SW480 (cell line): ENCODE measurements around the gene SRPRB.

Source experiments
- DNase-seq: peaks from one replicate; pipeline ENCODE4 v3.0.0-alpha.2; 2016; ENCODE audit warnings: low spot score

Gene SRPRB

DNA sequence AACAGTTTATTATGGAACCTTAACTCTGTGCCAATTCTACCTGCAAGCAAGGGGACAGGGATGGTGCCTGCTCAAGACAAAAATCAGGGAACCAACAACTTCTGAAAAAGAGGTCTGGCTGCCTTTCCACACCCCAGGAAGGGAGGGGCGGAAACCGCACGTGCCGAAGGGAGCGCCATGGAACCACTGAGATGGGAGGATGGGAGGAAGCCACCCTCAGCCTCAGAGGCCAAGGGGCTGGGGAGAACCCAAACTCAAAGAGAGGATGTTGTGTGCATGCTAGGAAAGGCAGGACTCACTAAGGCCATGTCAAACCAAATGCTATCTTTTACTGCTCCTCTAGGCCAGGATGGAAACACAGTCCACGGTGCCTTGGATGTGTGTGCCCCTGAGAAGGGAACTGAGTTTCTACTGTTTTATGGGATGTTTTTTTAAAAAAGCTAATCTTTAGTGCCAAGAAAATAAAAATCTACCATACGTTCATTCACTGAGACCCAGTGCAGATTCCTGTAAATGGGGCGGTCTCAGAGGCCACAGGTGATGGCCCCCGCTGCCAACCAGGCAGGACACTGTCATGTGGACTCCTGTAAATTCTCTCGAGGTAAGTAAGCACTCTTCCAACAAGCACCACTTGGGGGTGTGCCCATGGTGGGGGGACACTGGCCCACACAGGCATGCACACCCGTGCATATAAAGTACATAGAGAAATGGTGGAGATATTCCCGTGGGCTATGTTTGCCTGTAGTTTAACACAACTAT, 20.5 kb downstream of the SRPRB start:
- DNase-seq: no peak

DNA sequence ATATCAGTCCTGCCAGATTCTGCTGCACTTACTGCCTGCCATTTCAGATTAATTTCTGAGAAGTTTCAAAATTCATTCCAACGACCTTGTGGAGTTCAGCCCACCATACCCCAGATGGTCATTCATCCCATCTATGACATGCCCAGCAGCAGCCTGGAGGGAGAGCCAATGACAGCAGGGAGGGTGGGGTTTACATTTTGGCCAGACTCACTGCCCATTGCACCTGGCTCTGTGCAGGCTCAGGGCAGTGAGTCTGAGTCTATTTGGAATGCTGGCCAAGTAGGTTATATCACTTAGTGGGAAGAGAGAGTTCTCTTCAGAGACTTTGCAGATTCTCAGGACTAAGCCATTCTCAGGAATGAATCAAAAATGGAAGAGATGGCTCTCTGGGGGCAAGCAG, 21.5 kb downstream of the SRPRB start:
- DNase-seq: no peak

DNA sequence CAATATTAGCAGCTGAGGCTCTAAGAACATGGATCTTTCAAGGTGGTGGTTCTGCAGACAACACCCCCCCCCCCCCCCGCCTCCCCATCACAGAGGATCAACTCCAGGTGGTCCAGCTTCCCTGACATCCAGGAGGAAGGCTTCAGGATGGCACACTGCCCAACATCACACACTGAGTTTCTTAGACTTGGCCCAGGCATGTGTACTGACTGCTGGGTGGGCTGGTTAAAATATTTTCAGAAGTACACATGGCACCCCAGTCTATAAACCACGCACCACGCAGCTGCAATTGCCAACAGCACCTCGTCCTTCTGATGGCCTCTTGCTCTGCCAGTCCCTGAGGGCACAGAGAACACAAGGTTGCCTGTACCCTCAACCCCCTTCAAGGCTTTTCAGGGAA, 22.1 kb downstream of the SRPRB start:
- no peak for DNase-seq

DNA sequence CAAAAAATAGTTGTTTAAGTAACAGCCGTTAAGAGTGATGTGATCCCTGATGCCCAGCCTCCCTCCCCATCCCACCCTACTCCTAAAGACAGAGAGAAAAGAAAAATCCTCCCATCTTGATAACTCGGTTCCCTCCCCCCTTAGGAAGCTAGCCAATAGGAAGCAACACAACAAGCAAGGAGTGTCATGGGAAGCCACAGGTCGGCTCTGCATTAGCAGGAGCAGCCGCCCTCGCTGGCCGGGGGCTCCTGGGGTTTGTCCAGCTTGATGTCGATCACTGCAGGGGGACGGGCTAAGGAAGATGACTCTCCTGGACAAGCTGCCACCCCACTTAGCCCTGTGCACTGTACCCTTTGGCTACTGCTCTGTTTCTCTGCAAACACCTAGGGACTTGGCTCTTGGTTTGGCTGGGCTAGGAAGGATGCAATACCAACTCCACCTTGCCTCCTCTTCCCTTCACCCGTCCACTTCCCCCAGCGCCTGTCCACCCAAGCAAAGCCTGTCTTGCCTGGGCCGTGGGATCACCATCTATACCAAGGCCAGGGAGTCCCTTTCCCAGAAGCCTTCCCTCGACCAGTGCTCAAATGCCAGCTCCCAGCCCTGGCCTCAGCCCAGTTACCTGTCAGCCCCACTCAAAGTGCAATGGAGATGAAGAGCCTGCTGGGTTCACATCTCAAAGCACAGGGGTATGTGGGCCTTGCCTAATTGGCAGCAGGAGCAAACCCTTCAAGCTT, 23.1 kb downstream of the SRPRB start:
- no peak for DNase-seq

DNA sequence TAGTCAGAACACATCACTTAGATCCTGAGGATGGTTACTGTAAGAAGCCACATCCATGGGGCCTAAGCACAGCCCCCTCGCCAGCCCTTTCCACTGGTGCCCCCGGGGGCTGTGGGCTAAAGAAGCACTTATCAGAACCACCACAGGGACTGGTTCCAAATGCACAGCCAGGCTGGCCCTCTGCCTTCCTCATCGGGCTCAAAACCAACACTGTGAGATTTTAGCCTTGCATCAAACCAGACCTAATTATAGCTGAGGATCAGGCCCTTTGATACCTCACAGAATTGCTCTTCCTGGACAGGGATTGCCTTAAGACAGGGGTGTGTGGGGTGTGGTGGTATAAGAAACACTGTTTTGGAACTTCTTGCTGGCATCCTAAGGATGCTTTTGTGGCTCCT, 23.7 kb downstream of the SRPRB start:
- no peak for DNase-seq

DNA sequence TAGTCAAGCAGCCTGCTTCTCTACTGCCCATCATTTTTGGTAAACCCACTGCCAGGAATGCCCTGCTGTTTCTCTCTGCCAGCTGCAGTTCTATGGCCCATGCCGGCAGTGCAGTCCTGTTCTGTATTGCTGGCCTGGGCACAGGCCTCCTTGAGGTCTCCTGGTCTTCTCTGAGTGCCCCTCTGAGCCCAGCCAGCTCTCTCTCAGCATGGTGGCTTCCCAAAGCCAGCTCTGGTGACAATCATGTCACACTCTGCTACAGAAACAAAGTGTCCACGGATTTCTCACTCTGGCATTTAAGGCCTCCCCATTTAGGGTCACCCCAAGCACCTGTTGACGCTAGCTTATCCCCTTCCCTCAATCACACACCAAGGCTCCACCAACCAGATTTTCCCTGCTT, 24.5 kb downstream of the SRPRB start:
- DNase-seq: no peak

DNA sequence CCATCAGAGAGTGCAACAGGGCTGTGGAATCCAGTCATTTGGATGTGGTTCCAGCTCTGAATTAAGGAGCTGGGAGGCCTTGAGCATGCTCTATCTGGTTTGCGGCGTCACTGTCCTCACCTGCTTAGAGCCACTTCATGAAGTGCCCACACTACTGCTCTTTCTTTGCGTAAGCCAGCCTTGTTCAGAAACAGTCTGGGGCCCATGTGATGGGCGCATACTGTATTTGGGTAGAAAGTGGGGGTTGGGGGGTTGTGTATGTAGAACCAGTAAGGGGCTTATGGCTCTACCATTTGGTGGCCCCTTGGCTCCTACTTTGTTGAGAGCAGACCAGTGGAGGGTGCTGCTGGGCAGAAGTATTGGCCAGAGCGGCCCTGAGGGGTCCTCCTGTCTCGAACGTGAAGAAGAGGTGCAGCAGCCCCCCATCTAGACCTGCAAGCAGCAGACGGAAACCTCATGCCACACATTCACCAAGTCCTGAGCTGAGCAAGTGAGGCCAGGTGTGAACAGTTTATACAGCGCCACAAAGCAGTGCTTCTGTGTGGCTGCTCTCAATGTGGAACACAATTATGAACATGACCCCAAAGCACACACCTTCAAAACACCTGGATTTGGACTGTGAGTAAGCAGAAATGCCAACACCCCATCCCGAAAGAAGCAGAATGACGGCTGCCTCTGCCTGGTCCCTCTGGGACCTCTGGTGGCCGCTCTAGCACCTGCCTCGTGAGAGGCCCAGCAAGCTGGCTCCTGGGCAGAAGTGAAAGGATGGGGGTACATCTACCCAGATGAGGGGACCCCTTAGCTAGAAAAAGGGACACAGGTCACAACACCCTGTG, 26.6 kb downstream of the SRPRB start:
- peak; percentile 10 for DNase-seq

DNA sequence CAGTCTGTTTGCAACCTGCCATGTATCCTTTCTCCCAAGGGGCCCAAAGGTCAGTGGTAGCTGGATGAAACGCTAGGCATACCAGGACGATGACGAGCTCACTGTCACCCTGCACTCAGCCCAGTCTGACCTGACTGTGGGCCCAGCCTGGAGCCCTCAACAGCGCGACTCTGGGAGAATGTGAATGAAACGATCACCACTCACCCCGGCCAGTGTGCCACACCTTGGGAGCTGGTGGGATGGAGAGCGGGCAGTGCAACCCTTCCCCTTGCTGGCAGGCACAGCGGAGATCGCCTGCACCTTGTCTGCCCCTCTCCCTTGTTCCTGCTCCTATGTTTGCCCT, 27.2 kb downstream of the SRPRB start:
- DNase-seq: no peak

DNA sequence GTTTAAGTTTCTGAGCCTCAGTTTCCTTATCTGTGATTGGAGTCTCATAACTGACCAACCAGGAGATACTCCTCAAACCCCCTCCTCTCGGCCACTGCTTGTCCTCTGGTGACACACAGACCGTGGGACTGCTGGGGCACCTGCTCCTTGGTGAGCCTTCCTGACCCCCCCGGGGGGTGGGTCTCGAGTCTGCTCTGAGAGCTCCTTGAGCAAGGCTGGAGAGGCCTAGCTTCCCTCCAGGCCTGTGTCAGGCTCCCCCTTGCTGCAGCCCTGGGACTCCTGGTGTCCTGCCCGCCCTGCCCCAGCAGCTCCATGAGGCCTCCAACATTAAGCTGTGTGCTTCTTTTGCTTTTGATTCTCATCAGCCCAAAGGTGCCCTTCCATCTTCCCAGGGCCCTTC, 27.7 kb downstream of the SRPRB start:
- DNase-seq: no peak

DNA sequence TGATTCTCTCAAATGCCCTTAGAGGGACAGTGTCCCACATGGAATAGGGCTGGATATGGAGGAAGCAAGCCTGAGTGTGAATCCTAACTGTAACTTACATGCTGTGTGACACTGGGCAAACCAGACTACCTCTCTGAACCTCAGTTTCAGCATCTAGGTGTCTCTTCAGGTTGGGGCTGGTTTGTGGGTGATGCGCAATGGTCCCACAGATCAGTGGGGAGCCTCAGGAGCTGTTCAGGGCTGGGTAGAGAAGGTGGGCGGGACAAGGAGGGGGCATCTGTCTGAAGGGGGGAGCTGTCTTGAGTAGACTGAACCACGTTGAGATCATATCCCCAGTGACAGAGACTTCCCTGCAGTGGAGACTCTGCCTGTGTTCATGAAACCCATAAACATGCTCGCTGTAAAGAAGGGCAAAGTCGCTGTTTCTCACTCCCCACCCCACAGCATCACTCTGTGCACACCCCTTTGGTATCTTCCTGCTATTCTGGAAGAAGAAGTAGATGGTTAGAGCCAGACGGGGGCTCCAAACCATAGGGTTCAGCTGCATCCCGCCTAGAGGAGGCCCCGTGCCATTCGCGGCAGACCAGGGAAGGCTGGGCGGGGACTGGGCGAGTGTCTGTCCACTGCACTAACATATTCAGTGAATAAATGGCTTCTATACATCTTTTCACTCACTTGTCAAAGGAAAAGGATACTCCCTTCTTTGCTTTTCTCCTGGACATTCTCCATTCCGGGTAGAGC, 28.4 kb downstream of the SRPRB start:
- no peak for DNase-seq

DNA sequence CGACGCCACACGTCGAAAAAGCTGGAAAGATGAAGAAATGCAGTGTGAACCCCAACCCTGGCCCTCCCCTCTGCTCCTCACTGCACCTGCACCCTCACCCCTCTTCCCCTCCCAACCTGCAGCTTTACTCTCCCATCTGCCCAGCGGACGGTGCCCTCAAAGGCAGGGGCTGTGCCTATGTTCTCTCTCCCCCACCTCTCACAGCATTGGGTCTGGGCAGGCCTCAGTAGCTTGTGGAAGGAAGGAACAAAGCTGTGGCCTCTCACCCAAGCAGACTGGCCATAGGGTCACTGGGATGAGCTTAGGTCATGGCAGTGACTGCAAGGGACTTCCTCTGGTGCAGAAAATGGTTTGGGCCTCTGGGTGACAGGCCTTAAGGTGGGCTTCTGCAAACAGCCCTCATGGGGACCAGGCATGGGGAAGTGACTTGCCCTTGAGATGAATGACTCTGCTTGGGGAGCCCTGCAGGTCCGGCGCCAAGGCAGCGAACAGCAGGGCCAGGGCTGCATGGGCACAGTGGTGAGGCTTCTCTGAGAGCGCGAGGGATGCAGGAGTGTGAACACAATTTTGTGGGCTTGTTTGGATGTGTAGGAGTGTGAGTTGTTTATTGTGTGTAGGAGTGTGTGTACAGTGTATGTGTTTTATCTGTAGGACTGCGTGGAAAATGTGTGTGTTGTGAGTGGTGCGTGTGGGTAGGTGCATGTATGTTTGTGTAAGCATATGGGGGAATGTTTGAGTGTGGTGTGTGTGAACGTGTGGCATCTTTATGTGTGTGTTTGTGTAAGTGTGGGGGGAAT, 29.2 kb downstream of the SRPRB start:
- no peak for DNase-seq

DNA sequence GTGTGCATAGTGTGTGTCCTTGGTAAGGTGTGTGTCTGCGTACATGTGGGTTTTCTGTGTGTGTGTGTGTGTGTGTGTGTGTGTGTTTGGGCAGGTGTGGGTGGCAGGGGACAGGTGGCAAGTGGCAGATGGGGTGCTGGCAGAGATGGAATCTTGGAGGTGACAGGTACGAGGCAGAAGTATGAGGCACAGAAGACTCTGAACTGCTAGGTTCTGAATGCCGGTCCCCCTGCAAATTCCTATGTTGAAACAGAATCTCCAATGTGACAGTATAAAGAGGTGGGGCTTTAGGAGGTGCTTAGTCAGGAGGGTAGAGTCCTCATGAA, 29.8 kb downstream of the SRPRB start:
- no peak for DNase-seq

DNA sequence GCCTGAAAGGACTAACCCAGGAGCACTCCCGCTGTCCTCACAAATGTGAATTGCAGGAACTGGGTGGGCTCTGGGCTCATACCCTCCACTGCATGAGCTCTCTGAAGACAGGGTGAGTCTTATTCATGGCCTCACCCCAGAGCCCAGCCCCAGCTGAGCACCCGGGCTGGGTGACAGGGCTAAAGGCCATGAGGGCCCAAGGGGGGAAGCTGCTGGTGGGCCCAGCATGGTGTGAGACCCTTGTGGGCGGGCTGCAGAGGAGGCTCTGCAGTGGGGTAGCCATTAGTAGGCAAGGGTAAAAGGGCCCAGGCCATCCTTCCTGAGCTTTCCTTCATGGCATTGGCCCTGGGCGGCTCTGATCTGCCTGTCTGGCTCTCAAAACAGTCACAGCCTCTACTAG, 30.3 kb downstream of the SRPRB start:
- DNase-seq: no peak

DNA sequence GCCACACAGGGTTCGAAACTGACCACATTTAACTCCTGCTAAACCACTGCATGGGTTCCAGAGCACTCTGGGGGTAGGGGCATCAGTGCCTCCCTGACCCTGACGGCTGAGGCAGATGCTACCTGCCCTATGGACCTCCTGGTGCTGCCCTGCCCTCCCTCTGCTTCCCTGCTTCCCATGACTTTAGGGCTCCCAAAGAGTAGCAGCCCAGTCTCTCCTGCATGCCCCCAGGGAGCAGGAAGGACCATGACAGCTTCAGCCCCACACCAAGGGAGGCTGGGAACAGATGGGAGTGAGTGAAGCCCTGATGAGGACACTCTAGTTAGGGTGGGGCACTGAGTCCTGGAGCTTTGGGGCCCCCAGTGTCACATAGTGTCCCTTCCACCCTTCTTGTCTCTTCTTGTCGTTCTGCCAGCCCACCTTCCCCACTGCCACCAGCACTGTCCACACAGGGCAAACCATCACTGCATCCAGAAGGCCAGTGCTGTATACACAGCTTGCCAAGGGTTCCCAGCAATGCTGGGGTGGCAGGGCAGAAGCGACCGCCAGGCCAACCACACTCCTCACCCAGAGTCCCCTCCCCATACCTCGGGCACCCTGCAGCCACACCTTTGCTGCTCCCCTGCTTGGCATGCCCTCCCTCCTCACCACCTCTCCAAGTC, 31.0 kb downstream of the SRPRB start:
- DNase-seq: no peak

DNA sequence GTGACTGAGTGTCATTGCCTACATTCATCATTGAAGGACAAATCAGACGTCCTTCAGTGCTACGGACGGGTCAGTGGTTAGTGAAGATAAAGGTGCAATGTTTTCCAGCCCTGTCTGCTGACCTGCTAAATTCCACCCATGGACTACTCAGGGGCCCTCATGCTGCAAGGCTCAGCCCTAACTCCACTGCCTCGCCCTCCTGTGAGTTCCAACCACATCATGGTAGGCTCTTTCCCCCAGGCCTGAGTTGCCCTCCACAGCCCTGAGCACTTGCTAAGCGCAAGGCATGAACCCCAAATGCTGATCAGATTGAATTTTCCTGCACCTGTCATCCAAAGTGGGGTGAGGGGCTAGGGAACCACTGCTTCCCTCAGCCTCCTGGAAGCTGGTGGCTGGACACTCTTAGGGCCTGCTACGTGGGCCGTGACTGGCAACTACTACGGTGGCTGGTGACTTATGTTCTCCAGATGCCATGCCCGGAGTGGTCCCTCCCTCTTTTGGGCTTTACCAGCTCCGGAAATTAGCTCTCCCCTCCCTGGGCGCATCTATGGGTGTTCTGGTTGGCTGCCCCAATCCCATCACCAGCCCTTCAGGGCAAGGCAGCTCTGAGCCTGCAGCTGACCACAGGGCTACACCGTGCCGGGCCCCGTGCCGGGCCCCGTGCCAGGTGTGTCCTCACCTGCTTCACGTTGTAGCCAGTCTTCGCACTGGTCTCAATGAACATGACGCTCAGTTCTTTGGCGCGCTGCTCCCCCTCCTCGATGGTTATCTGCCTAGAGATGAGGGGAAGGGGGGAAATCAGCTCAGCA, 32.1 kb downstream of the SRPRB start:
- no peak for DNase-seq

DNA sequence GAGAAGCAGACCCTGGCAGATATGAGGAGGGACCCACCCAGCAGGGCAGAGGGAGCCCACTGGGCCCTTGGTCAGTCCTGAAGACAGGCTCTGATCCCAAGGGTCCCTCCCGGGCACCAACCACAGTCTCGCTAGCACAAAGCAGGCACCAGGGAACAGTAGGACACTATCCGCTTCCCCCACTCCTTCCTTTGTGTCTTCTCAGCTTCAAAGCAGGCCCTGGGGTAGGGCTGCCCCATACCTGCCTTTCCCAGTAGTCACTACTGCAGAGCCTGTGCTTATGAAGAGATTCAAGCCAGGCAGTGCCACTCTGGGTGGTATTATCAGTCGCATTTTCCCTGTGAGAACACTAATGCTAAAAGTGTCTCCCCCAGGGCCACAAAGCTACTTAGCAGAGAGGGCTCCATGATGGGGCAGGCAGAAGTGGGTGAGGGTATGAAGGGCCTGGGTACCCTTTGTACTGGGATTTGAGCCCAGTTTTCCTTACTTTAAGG, 32.7 kb downstream of the SRPRB start:
- DNase-seq: no peak

DNA sequence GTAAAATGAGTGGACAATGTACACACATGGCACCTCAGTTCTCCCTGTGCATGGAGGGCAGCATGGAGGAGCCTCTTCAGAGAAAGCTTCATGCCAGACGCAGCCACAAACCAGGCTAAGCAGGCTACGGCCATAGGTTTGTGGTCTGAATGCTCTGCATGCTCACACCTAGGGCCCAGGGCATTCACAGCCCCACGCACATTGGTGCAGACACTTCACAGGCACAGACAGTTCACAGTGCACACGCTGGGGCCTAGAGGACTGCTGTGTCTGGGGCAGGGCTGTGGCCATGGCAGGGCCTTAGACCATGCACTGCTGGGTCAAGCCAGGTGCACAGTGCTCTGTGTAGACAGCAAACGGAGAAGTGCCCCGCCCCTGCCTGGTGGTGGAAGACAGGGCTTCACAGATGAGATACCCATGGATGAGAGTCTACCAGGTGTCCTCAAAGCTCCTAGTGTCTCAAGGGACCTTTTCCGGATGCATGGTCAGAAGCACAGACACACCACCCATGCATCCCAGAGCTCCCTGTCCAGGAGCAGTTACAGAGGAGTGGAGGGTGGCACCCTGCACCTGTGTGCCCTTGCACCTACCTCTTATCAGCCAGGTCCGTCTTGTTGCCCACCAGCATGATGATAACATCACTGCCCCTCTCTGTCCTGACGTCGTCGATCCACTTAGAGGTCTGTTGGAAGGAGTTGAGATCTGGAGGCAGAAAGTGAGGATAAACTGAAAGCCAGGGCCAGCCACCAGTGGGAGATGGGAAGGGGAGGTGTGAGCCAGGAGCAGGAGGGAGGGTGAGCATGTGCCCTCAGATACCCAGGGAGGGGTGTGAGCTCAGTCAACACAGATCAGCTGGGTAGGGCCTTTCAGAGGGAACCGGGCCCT, 33.5 kb downstream of the SRPRB start:
- no peak for DNase-seq

DNA sequence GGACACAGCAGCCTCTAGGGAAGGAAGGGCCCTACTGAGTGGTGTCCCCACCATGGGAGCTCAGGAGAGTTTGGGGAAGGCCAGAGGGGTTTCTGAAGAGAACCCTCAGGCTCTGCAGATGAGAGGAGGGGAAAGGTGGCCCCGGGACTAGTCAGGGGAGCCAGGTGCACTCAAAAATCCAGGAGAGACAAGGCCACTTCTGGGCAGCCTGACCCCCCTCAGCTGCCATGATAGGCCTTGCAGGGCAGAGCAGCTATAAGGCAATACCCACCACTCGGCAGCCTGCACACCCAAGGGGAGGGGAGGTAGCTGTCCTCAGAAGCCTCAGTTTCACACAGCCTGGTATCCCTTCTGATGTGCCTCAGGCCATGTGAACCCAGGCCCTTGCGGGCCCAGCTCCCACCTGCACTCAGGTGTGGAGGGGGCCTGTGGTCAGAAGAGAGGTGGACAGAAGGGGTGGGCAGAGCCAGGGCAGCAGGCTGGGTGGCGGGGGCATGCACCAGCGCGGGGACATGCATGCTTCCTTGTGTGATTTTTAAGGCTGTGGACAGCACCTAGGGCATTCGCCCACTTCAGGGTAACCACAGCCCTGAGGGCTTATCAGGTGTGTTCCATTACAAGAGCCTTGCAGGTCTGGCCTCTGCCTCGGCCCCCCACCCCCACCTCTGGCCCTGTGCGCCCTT, 34.6 kb downstream of the SRPRB start:
- no peak for DNase-seq
